Chondrocyte (in vitro differentiated cells): Measurements from ENCODE around the gene SESN2. TPM values are rescaled to one million over a fixed set of nuclear protein-coding genes. Genes with fewer than 3 reads are reported as not detected.

Experiments
- DNase-seq: peaks from one replicate; pipeline ENCODE4 v3.0.0; 2021; ENCODE audit warnings: mixed read lengths, low spot score
- H3K27ac Mint-ChIP-seq: one replicate; pipeline ENCODE4 v1.8.0; 2021; ENCODE audit warnings: mild to moderate bottlenecking, moderate library complexity, mixed read lengths; ENCODE audit not compliant: unreplicated experiment
- H3K27me3 Mint-ChIP-seq: 2 replicates; pipeline ENCODE4 v1.8.0; 2021; ENCODE audit warnings: low read depth, mixed read lengths
- H3K36me3 Mint-ChIP-seq: 2 replicates; pipeline ENCODE4 v1.8.0; 2021; ENCODE audit warnings: low read depth, mixed read lengths
- H3K4me1 Mint-ChIP-seq: 2 replicates; pipeline ENCODE4 v1.8.0; 2021; ENCODE audit warnings: low read depth, mild to moderate bottlenecking, mixed read lengths
- H3K4me3 Mint-ChIP-seq: one replicate; pipeline ENCODE4 v1.8.0; 2021; ENCODE audit warnings: mild to moderate bottlenecking, moderate library complexity, mixed read lengths; ENCODE audit not compliant: unreplicated experiment
- H3K9me3 Mint-ChIP-seq: 2 replicates; pipeline ENCODE4 v1.8.0; 2021; ENCODE audit warnings: low read depth, mixed read lengths
- CTCF ChIP-seq: fragments of 200-600 bp; sonication (generic); IDR thresholded peaks from 2 replicates; pipeline ENCODE4 v1.5.0; 2021; ENCODE audit warnings: antibody characterized with exemption, mild to moderate bottlenecking, moderate library complexity
- total RNA-seq: library from RNA; stranded (reverse); gene quantifications from 3 replicates; pipeline ENCODE4 v1.2.1, GENCODE V29; 2021

SESN2 gene
- total RNA-seq, 1 donor from 2014 or later = 54.7 TPM

GRCh38 chr1:28280977-28281381 lies 21.7 kb downstream of the SESN2 start:
- H3K36me3 Mint-ChIP-seq = peaks cover 40% of the 10 kb centered on the region
- H3K4me1 Mint-ChIP-seq = no peaks in the 10 kb centered on the region
- H3K27me3 Mint-ChIP-seq = no peaks in the 10 kb centered on the region
- H3K27ac Mint-ChIP-seq = peak overlapping the region; percentile 22
- TF ChIP-seq CTCF = no peak
- H3K4me3 Mint-ChIP-seq = no peak overlapping the region
- no peak for DNase-seq
- H3K9me3 Mint-ChIP-seq = no peaks in the 10 kb centered on the region

GRCh38 chr1:28281608-28282425 lies 22.5 kb downstream of the SESN2 start:
- Mint-ChIP-seq H3K4me1 (no peaks in the 10 kb centered on the region), H3K9me3 (no peaks in the 10 kb centered on the region), H3K36me3 (peaks cover 40% of the 10 kb centered on the region), H3K27me3 (no peaks in the 10 kb centered on the region), H3K27ac (no peak overlapping the region), H3K4me3 (no peak overlapping the region)
- no peak for DNase-seq
- no peak for TF ChIP-seq CTCF

- no peak overlapping the region for H3K27ac Mint-ChIP-seq
- peaks cover 36% of the 10 kb centered on the region for H3K36me3 Mint-ChIP-seq
- DNase-seq = no peak
- no peaks in the 10 kb centered on the region for H3K27me3 Mint-ChIP-seq
- no peaks in the 10 kb centered on the region for H3K9me3 Mint-ChIP-seq
- peaks cover 7% of the 10 kb centered on the region for H3K4me1 Mint-ChIP-seq
- H3K4me3 Mint-ChIP-seq = no peak overlapping the region
- TF ChIP-seq CTCF = no peak
These were observed 23.4 kb downstream of the SESN2 start for GRCh38 chr1:28282426-28283407.

GRCh38 chr1:28286111-28286510 lies 26.8 kb downstream of the SESN2 start:
- DNase-seq = no peak
- Mint-ChIP-seq H3K4me1 (peaks cover 14% of the 10 kb centered on the region), H3K27ac (no peak overlapping the region), H3K9me3 (no peaks in the 10 kb centered on the region), H3K27me3 (no peaks in the 10 kb centered on the region), H3K36me3 (peaks cover 13% of the 10 kb centered on the region), H3K4me3 (no peak overlapping the region)
- no peak for TF ChIP-seq CTCF

GRCh38 chr1:28288487-28288886 lies 29.2 kb downstream of the SESN2 start:
- Mint-ChIP-seq H3K36me3 (no peaks in the 10 kb centered on the region), H3K4me3 (no peak overlapping the region), H3K4me1 (peaks cover 14% of the 10 kb centered on the region), H3K27ac (no peak overlapping the region), H3K9me3 (no peaks in the 10 kb centered on the region), H3K27me3 (no peaks in the 10 kb centered on the region)
- DNase-seq = peak; percentile 25
- TF ChIP-seq CTCF = no peak
